K562 (cell line): Measurements from ENCODE around the gene COLQ. TPM values are rescaled to one million over a fixed set of nuclear protein-coding genes. Genes with fewer than 3 reads are reported as not detected.

Experiments used
- ATAC-seq: fragments of 200-7000 bp; cut with Tn5 transposase; 3 replicates; pipeline ENCODE4 v1.9.1; 2020; ENCODE audit warnings: moderate library complexity
- BruUV-seq: library from RNA; stranded (reverse); fragments of 400-500 nt; replicated peaks from 2 replicates; lab custom pipeline; 2021; lab: Mats Ljungman, UMichigan
- CTCF ChIA-PET: fragments of 300-600 bp; formaldehyde crosslinking; extraction: SDS; loops from one replicate; lab custom pipeline; 2021; ENCODE audit warnings: low intra/inter-chr PET ratio; lab: Yijun Ruan, JAX
- POLR2A ChIA-PET: fragments of 300-600, 350-650 bp; sonication (Branson Sonifier 250); formaldehyde crosslinking; extraction: SDS; loops from one replicate; lab custom pipeline; 2021; ENCODE audit warnings: antibody characterized with exemption, inconsistent platforms; lab: Yijun Ruan, JAX
- DNase-seq, 4 experiments: peaks; one replicate each; pipeline versions ENCODE4 v3.0.0 to v3.0.0-alpha.2; 2011 to 2018; ENCODE audit warnings: low spot score in 3 of 4, mixed read lengths in 3 of 4; ENCODE audit errors: extremely low read depth in 1 of 4
- FAIRE-seq: peaks from 2 replicates; lab custom pipeline; 2011; peaks lifted over from hg19 to GRCh38; lab: Jason Lieb, UNC
- H2AFZ ChIP-seq: 2 replicates; pipeline ENCODE4 v1.6.0; 2011; ENCODE audit warnings: low read depth, low read length, control low read depth, inconsistent platforms
- H3K27ac ChIP-seq: fragments of 200-600 bp; 3 replicates; pipeline ENCODE4 v1.8.0; 2011; ENCODE audit warnings: low read depth, mild to moderate bottlenecking, control low read depth, inconsistent platforms, low read length, moderate library complexity, mixed read lengths; ENCODE audit errors: extremely low read depth
- H3K27me3 ChIP-seq, 2 experiments: fragments of 300-600 bp in 1 of 2; 2 replicates in 1 of 2; 3 replicates in 1 of 2; pipeline versions ENCODE4 v1.6.0 to v1.8.0; 2011; ENCODE audit warnings: inconsistent platforms in 2 of 2, low read length in 2 of 2, mild to moderate bottlenecking in 1 of 2, mixed read lengths in 1 of 2, moderate library complexity in 1 of 2; ENCODE audit not compliant: control insufficient read depth in 2 of 2, insufficient read depth in 2 of 2
- H3K36me3 ChIP-seq: fragments of 300-600 bp; 3 replicates; pipeline ENCODE4 v1.8.0; 2011; ENCODE audit warnings: mild to moderate bottlenecking, low read length, inconsistent platforms; ENCODE audit not compliant: control insufficient read depth, insufficient read depth
- H3K4me1 ChIP-seq, 2 experiments: fragments of 200-600 bp in 1 of 2; replicated peaks in 1 of 2; 2 replicates in 1 of 2; 3 replicates in 1 of 2; pipeline versions ENCODE4 v1.5.1 to v1.8.0; 2011; ENCODE audit warnings: inconsistent platforms in 2 of 2, low read length in 2 of 2, mild to moderate bottlenecking in 1 of 2, mixed read lengths in 1 of 2, moderate library complexity in 1 of 2; ENCODE audit not compliant: control insufficient read depth in 2 of 2, insufficient read depth in 2 of 2
- H3K4me2 ChIP-seq: 2 replicates; pipeline ENCODE4 v1.6.1; 2011; ENCODE audit warnings: low read length, control low read depth, inconsistent platforms, mixed read lengths; ENCODE audit not compliant: insufficient read depth
- H3K4me3 ChIP-seq: fragments of 200-600 bp; sonication (generic), shearing (Covaris generic); 2 replicates; pipeline ENCODE4 v1.5.1; 2016; ENCODE audit warnings: control low read depth, inconsistent platforms
- H3K79me2 ChIP-seq: fragments of 200-600 bp; 3 replicates; pipeline ENCODE4 v1.8.0; 2011; ENCODE audit warnings: low read length, inconsistent platforms; ENCODE audit not compliant: control insufficient read depth, insufficient read depth
- H3K9ac ChIP-seq, 2 experiments: 2 replicates each; pipeline versions ENCODE4 v1.6.0 to v1.6.1; 2011; ENCODE audit warnings: low read depth in 2 of 2, low read length in 2 of 2, control low read depth in 1 of 2, inconsistent platforms in 1 of 2, mild to moderate bottlenecking in 1 of 2, mixed read lengths in 1 of 2; ENCODE audit not compliant: insufficient read depth in 1 of 2
- H3K9me1 ChIP-seq: one replicate; pipeline ENCODE4 v1.6.0; 2011; ENCODE audit warnings: inconsistent platforms, mild to moderate bottlenecking, low read length, moderate library complexity; ENCODE audit not compliant: control insufficient read depth, insufficient read depth
- H3K9me3 ChIP-seq: replicated peaks from 2 replicates; pipeline ENCODE4 v1.5.1; 2011; ENCODE audit warnings: low read depth, low read length, inconsistent platforms; ENCODE audit not compliant: control insufficient read depth, insufficient read depth
- H4K20me1 ChIP-seq: replicated peaks from 2 replicates; pipeline ENCODE4 v1.6.1; 2011; ENCODE audit warnings: low read length, inconsistent platforms, mixed read lengths; ENCODE audit not compliant: control insufficient read depth, insufficient read depth
- ETV5 ChIP-seq: sonication (generic); formaldehyde crosslinking; IDR thresholded peaks from 2 replicates; pipeline ENCODE4 v1.4.0; 2020; ENCODE audit warnings: low read depth, mild to moderate bottlenecking, missing genetic modification reagents
- GATA2 ChIP-seq: sonication (generic); formaldehyde crosslinking; IDR thresholded peaks from 2 replicates; pipeline ENCODE4 v1.4.0; 2020; ENCODE audit warnings: mild to moderate bottlenecking, missing genetic modification reagents
- MAX ChIP-seq: sonication (generic); formaldehyde crosslinking; IDR thresholded peaks from 2 replicates; pipeline ENCODE4 v1.9.0; 2022; ENCODE audit warnings: mild to moderate bottlenecking, missing genetic modification reagents
- NCOA2 ChIP-seq, 2 experiments: fragments of 450-650 bp; IDR thresholded peaks; 2 replicates each; pipeline ENCODE4 v1.6.1; 2018; ENCODE audit warnings: mild to moderate bottlenecking in 2 of 2, moderate library complexity in 1 of 2; ENCODE audit not compliant: partially characterized antibody in 2 of 2
- PTBP1 ChIP-seq: fragments of 200-400 bp; formaldehyde crosslinking; IDR thresholded peaks from 2 replicates; pipeline ENCODE4 v1.6.1; 2017; ENCODE audit warnings: low read depth, low read length
- PTTG1 ChIP-seq: fragments of 450-650 bp; IDR thresholded peaks from 2 replicates; pipeline ENCODE4 v1.6.1; 2016; ENCODE audit warnings: low read depth, mild to moderate bottlenecking, missing genetic modification characterization, missing compliant biosample characterization
- ZFP36 ChIP-seq: fragments of 150-350 bp; IDR thresholded peaks from 2 replicates; pipeline ENCODE4 v1.6.1; 2018; ENCODE audit warnings: low read length, low read depth; ENCODE audit not compliant: partially characterized antibody
- ZNF655 ChIP-seq: fragments of 250-450 bp; sonication (Bioruptor Pico); IDR thresholded peaks from 2 replicates; pipeline ENCODE4 v1.5.0; 2021
- WGBS: fragments of 100-300 bp; shearing (Covaris generic); methylation state at CpG from one replicate; pipeline ENCODE4 v1.1.6; 2016; ENCODE audit warnings: low coverage, mixed read lengths; ENCODE audit not compliant: insufficient coverage; ENCODE audit errors: missing lambda C conversion rate; 5-methylcytosine and 5-hydroxymethylcytosine counted together
- in situ Hi-C: fragments of 300-500 bp; cut with MboI; formaldehyde crosslinking; loops from 4 replicates; pipeline ENCODE4 v1.15.0; 2018; ENCODE audit warnings: inconsistent platforms, mixed read lengths
- intact Hi-C: fragments of 100-400 bp; cut with micrococcal nuclease; formaldehyde crosslinking; loops from 2 replicates; pipeline ENCODE4 v1.14.2; 2022
- polyA plus RNA-seq, 8 experiments: library from polyadenylated mRNA; depleted of rRNA in 4 of 8; stranded (reverse) in 5 of 8; unstranded in 3 of 8; fragments of >200 nt; fragmentation: Nextera tagmentation in 2 of 8; fragmentation: Illumina TruSeq in 1 of 8; extraction: Ambion mirVana in 2 of 8; extraction: Trizol in 1 of 8; gene quantifications; 2 replicates each; pipeline versions ENCODE4 v1.2.1 to v1.2.3, GENCODE V29; 2011 to 2014; ENCODE audit warnings: inconsistent platforms in 1 of 8, missing spikeins in 1 of 8
- total RNA-seq, 7 experiments: library from RNA; depleted of rRNA in 6 of 7; stranded (reverse); fragments of >200 nt in 6 of 7; fragmentation: Illumina TruSeq in 2 of 7; extraction: Trizol in 2 of 7; gene quantifications; 2 replicates each; pipeline versions ENCODE4 v1.2.1 to v1.2.3, GENCODE V29; 2011 to 2021; ENCODE audit warnings: low replicate concordance in 1 of 7
- TF ChIP-seq, protein P1 (sequence below): sonication (generic); formaldehyde crosslinking; IDR thresholded peaks from 2 replicates; pipeline ENCODE4 v1.9.0; 2022; ENCODE audit warnings: mild to moderate bottlenecking, missing genetic modification reagents
- TF ChIP-seq, protein P2 (sequence below): fragments of 200-800 bp; sonication (Bioruptor generic); IDR thresholded peaks from 2 replicates; pipeline ENCODE4 v1.6.1; 2017; ENCODE audit warnings: missing genetic modification characterization, missing compliant biosample characterization

Gene COLQ
- total and polyA plus RNA-seq, 9 of the 15 experiments (the other 6 are each of a cell fraction or from before 2014, with no cell fraction given): 0.04 to 0.36 (median 0.27) TPM; not detected in 4

GRCh38 chr3:15453501-15453900 lies 68.0 kb downstream of the COLQ start:
- H3K79me2 ChIP-seq: no peaks in the 10 kb centered on the region
- TF ChIP-seq, protein P1, sequence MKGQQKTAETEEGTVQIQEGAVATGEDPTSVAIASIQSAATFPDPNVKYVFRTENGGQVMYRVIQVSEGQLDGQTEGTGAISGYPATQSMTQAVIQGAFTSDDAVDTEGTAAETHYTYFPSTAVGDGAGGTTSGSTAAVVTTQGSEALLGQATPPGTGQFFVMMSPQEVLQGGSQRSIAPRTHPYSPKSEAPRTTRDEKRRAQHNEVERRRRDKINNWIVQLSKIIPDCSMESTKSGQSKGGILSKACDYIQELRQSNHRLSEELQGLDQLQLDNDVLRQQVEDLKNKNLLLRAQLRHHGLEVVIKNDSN (CRISPR knock-in tag): peak; percentile 60
- no peak for TF ChIP-seq NCOA2 (IDR thresholded peaks at IDR 0.05; ENCODE audit: partially characterized antibody in 2 of 2)
- peak; percentile 68 for TF ChIP-seq MAX (CRISPR knock-in tag)
- no peak for ATAC-seq
- H3K27me3 ChIP-seq: peaks cover 0 to 10% of the 10 kb centered on the region in 2 experiments; a peak in 1 of 5 replicates
- H3K9ac ChIP-seq: peak overlapping the region in 1 of 2 experiments; percentile 33; a peak in 1 of 4 replicates
- in situ Hi-C loops: no loop called here
- H3K4me2 ChIP-seq: no peak overlapping the region
- no peak for DNase-seq
- BruUV-seq: no TSS peak
- FAIRE-seq: no peak
- no peak overlapping the region for H3K27ac ChIP-seq
- 25% methylated on average over 8 of the region's 8 CpGs for WGBS
- no peaks in the 10 kb centered on the region for H3K9me1 ChIP-seq
- ChIA-PET CTCF (no interaction called here), POLR2A (interaction anchor here (1.9 kb wide), 1 partner anchor 10 kb away, joined by 8 read pairs; no protein-coding TSS in a partner anchor)
- intact Hi-C loops: no loop called here
- 0 out of 2 replicates have a peak overlapping the region, but pooled peaks have one; percentile 2 for H2AFZ ChIP-seq
- H4K20me1 ChIP-seq: no peaks in the 10 kb centered on the region
- H3K4me1 ChIP-seq: 0 out of 5 replicates have a peak, but pooled peaks cover 0 to 3% of the 10 kb centered on the region in 2 experiments
- no peaks in the 10 kb centered on the region for H3K36me3 ChIP-seq
- no peaks in the 10 kb centered on the region for H3K9me3 ChIP-seq
- H3K4me3 ChIP-seq: no peak overlapping the region

GRCh38 chr3:15452961-15453360 lies 68.5 kb downstream of the COLQ start:
- DNase-seq: no peak
- H3K9me1 ChIP-seq: no peaks in the 10 kb centered on the region
- H3K9me3 ChIP-seq: no peaks in the 10 kb centered on the region
- intact Hi-C loops (no loop called here), in situ Hi-C loops (no loop called here)
- ChIA-PET POLR2A (interaction anchor here (0.6 to 1.9 kb wide), 2 partner anchors 9 to 10 kb away, joined by 3 to 8 read pairs; no protein-coding TSS in a partner anchor), CTCF (no interaction called here)
- ATAC-seq: no peak
- no peak overlapping the region for H3K4me3 ChIP-seq
- H3K27me3 ChIP-seq: peaks cover 0 to 10% of the 10 kb centered on the region in 2 experiments; a peak in 1 of 5 replicates
- no peaks in the 10 kb centered on the region for H4K20me1 ChIP-seq
- no TSS peak for BruUV-seq
- no peak overlapping the region for H2AFZ ChIP-seq
- H3K9ac ChIP-seq: no peak overlapping the region
- no peak overlapping the region for H3K4me2 ChIP-seq
- H3K27ac ChIP-seq: no peak overlapping the region
- no peak for FAIRE-seq
- H3K36me3 ChIP-seq: no peaks in the 10 kb centered on the region
- WGBS: 43% methylated on average over 5 of the region's 5 CpGs
- no peaks in the 10 kb centered on the region for H3K79me2 ChIP-seq
- H3K4me1 ChIP-seq: 0 out of 5 replicates have a peak, but pooled peaks cover 0 to 3% of the 10 kb centered on the region in 2 experiments
- TF ChIP-seq ZFP36 (no peak), GATA2 (CRISPR knock-in tag) (no peak), PTBP1 (no peak), ETV5 (CRISPR knock-in tag) (no peak), PTTG1 (tag) (no peak), ZNF655 (CRISPR knock-in tag) (no peak)
- TF ChIP-seq, protein P2, sequence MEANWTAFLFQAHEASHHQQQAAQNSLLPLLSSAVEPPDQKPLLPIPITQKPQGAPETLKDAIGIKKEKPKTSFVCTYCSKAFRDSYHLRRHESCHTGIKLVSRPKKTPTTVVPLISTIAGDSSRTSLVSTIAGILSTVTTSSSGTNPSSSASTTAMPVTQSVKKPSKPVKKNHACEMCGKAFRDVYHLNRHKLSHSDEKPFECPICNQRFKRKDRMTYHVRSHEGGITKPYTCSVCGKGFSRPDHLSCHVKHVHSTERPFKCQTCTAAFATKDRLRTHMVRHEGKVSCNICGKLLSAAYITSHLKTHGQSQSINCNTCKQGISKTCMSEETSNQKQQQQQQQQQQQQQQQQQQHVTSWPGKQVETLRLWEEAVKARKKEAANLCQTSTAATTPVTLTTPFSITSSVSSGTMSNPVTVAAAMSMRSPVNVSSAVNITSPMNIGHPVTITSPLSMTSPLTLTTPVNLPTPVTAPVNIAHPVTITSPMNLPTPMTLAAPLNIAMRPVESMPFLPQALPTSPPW (CRISPR knock-in tag): no peak
